G401.6 (cell line): ENCODE measurements around the gene SPINK9.

Source experiments
- FAIRE-seq: peaks from 2 replicates; lab custom pipeline; 2012; peaks lifted over from hg19 to GRCh38; lab: Jason Lieb, UNC

SPINK9 gene

GRCh38 chr5:148368299-148368698 is 32.9 kb downstream of the SPINK9 start:
- FAIRE-seq: no peak

- FAIRE-seq: no peak
These were observed 36.9 kb downstream of the SPINK9 start for GRCh38 chr5:148372166-148372725.

GRCh38 chr5:148372893-148373292 is 37.5 kb downstream of the SPINK9 start:
- no peak for FAIRE-seq

GRCh38 chr5:148374690-148375360 is 39.5 kb downstream of the SPINK9 start:
- peak; percentile 41 for FAIRE-seq

GRCh38 chr5:148376198-148376597 is 40.8 kb downstream of the SPINK9 start:
- FAIRE-seq: no peak

GRCh38 chr5:148378670-148379069 is 43.3 kb downstream of the SPINK9 start:
- FAIRE-seq: no peak

GRCh38 chr5:148379340-148379739 is 44.0 kb downstream of the SPINK9 start:
- no peak for FAIRE-seq

- FAIRE-seq: no peak
These were observed 46.5 kb downstream of the SPINK9 start for GRCh38 chr5:148381906-148382305.

GRCh38 chr5:148382961-148383360 is 47.6 kb downstream of the SPINK9 start:
- FAIRE-seq: no peak

- FAIRE-seq: peak; percentile 97
These were observed 48.4 kb downstream of the SPINK9 start, which contains the start of gene FBXO38 for GRCh38 chr5:148383564-148384379. Gene FBXO38, plus strand, starts transcription at chr5:148383958. Its CDS starts 10,819 bp downstream, at chr5:148394777.

GRCh38 chr5:148384380-148384737 is 49.0 kb downstream of the SPINK9 start:
- FAIRE-seq: no peak

GRCh38 chr5:148385094-148385493 is 49.7 kb downstream of the SPINK9 start:
- no peak for FAIRE-seq

- no peak for FAIRE-seq
These were observed 50.7 kb downstream of the SPINK9 start for GRCh38 chr5:148386041-148386440.

- FAIRE-seq: no peak
These were observed 52.0 kb downstream of the SPINK9 start for GRCh38 chr5:148387325-148387724.

- FAIRE-seq: no peak
These were observed 53.3 kb downstream of the SPINK9 start for GRCh38 chr5:148388696-148389095.
